ENCODE results near the gene CPNE1. TPM values are rescaled to one million over a fixed set of nuclear protein-coding genes. Genes with fewer than 3 reads are reported as not detected.
"Not testable (repeated sequence)": the region's sequence is repeated elsewhere in the genome, so short reads cannot be mapped to it uniquely, and the experiment has no call there.

Gene CPNE1
- 274 and 278 TPM in 2 replicates for total RNA-seq

DNA sequence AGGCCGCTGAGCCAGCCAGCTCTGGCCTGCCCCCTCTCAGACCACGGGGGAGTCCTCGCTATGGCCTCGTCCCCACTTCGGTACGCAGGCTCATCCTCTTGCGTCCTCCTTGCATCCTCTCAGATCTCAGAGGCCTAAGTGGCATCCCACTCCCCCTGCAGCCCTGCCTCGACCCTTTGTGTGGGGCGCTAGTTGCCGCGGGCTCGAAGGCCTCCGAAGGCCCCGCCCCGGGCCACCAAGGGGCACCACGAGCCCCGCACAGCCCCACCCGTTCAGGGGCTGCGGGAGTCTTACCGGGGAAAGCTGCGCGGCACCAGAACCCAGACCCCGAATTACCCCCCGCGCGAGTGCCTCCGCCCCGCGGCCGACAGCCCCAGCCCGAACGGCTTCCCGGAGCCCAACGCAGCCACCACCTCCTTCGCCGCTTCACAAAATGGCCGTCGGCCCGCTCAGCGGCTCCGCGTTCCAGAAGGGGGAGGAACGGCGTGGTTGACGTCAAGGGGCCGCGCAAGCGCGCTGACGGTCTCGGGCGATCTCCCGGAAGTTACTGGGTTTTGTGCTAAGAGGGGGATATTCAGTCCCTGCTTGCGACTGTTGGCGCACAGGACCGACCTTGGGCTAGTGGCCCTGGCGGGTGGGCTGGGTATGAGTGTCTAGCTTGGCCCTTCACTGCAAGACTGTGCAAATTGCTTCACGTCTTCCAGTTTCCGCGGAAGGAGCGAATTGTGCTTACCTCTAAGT, at the start of gene CPNE1, which contains the start of gene RBM12:
TSS of gene CPNE1 (minus strand) at position 435 of the 741 bp plus-strand sequence. CDS start 31,977 bp downstream, outside the sequence.
TSS of gene RBM12 (minus strand) at position 435 of the 741 bp plus-strand sequence. CDS start 9,578 bp downstream, outside the sequence.
- intact Hi-C loops (cut with micrococcal nuclease): loop anchor here (1.0 to 2.0 kb wide), 6 partner anchors 35 to 290 kb away; partner anchors contain the start of genes NFS1, RBM39, ROMO1 and SCAND1

DNA sequence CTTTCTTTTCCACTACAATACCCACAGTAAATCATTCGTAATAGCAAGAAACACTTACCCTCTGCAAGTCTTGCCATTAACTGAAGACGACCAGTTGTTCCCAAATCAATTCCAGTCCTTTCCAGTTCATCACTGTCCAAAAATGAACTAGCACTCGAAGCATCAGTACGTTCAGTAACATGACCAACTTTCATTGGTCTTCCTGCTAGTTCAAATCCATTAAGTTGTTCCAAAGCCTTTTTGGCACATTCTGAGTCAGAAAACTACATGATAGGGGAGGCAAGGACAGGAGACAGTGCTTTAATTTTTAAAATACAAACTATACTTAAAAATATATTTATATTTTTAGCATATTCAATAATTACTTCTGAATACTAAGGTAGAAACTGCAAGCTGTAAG, 49.4 kb upstream of the CPNE1 start:
- intact Hi-C loops (cut with micrococcal nuclease): loop anchor here (10.0 kb wide), 1 partner anchor 171 kb away; no protein-coding TSS in a partner anchor

- intact Hi-C loops (cut with micrococcal nuclease): loop anchor here (10.0 kb wide), 1 partner anchor 172 kb away; no protein-coding TSS in a partner anchor
These were observed 48.4 kb upstream of the CPNE1 start for GRCh38 chr20:35713120-35713519.

DNA sequence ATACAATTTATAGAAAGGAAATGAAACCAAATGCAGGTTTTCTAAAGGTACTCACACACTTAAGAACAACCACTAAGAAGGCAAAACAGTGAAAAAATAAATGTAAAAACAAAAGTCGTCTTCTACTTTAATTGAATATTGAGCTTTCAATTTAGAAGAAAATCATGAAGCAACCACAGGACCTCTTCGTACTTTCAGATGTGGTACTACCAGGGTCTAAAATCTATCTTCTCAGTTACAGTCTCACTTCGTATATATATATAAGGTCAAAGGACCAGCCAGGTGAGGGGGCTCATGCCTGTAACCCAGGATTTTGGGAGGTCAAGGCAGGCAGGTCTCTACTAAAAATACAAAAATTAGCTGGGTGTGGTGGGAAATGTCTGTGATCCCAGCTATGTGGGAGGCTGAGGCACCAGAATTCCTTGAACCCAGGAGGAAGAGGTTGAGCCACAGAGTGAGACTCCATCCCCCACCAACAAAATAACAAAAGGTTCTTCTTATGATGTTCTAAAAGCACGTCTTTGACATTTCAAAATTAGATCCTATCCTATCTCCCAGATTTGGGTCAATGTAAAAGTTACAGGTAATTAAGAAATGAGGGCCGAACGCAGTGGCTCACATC, 47.0 kb upstream of the CPNE1 start:
- intact Hi-C loops (cut with micrococcal nuclease): loop anchor here (10.0 kb wide), 1 partner anchor 173 kb away; no protein-coding TSS in a partner anchor

GRCh38 chr20:35710884-35711587, 46.3 kb upstream of the CPNE1 start:
- intact Hi-C loops (cut with micrococcal nuclease): loop anchor here (10.0 kb wide), 1 partner anchor 174 kb away; no protein-coding TSS in a partner anchor

- intact Hi-C loops (cut with micrococcal nuclease): loop anchor here (10.0 kb wide), 1 partner anchor 175 kb away; no protein-coding TSS in a partner anchor
These were observed 45.3 kb upstream of the CPNE1 start for GRCh38 chr20:35710039-35710438.

- intact Hi-C loops (cut with micrococcal nuclease): no loop called here
These were observed 44.6 kb upstream of the CPNE1 start for GRCh38 chr20:35709259-35709658.

GRCh38 chr20:35708502-35708901, 43.8 kb upstream of the CPNE1 start:
- intact Hi-C loops (cut with micrococcal nuclease): no loop called here

DNA sequence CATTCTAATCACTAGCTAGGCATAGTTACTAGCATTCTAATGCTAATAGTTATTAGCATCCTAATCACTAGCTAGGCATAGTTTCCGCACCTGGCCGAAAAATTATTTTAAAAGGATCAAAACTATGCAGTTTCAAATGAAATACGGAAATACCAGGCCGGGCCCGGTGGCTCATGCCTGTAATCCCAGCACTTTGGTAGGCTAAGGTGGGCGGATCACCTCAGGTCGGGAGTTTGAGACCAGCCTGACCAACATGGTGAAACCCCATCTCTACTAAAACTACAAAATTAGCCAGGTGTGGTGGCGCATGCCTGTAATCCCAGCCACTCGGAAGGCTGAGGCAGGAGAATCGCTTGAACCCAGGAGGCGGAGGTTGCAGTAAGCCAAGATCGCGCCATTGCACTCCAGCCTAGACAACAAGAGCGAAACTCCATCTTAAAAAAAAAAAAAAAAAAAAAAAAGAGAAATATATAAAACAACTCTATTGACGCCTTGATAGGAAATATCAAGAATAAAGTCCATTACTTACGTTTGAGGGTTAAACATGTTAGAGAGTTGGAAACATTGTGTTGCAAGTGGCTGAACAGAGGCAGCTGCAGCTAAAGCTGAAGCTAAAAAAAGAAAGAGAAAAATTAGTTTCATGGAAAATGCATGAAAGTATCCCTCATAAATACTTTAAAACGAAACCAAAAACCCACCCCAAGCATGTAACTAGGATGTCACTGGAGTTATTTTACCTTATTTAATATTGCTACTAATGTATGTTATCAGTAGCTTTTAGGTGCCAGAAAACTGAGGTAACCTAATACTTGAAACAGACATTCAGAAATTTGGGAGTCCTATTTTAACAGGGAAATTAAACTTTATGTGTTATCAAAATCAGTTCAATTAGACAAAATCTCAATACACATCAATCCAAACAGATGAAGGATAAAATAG, 42.2 kb upstream of the CPNE1 start:
- intact Hi-C loops (cut with micrococcal nuclease): not testable (repeated sequence)

DNA sequence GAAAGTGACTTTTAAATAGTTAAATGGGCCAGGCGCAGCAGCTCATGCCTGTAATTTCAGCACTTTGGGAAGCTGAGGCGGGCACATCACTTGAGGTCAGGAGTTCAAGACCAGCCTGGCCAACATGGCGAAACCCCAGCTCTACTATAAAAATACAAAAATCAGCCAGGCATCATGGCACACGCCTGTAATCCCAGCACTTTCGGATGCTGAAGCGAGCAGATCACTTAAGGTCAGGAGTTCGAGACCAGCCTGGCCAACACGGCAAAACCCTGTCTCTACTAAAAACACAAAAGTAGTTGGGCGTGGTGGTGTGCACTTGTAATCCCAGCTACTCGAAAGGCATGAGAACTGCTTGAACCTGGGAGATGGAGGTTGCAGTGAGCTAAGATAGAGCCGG, 41.2 kb upstream of the CPNE1 start:
- intact Hi-C loops (cut with micrococcal nuclease): not testable (repeated sequence)

DNA sequence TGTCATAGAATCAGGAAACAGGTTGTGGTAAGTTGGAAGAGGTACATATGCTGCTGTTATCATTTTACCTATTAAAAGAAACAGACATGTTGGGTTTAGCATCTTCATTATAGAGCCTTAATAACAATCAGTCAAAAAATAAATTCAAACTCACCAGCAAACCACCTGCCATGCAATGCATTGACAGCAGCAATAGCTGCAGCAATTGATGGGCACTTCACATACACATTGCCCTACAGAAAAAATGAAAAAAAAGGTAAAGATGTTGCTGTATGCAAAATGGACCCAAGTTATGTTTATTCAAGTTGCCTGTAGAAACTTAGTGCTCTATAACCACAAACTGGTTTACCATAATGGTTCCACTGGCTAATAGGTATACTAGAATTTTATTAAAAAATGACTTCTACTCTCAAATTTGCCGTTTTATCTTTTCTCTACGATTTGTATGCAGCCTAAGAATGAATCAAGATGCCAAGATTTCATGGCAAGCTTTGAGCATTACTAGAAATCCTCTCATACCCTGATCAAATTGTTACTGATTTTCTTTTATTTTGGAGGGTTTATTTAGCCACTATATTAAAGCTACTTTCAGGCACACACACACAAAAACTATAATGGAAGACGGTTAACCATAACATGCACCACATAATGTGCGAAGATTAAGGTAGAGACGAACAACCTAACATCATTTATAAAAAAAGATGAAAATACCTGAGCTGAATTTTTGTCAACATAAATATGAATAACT, 40.0 kb upstream of the CPNE1 start:
- intact Hi-C loops (cut with micrococcal nuclease): no loop called here

DNA sequence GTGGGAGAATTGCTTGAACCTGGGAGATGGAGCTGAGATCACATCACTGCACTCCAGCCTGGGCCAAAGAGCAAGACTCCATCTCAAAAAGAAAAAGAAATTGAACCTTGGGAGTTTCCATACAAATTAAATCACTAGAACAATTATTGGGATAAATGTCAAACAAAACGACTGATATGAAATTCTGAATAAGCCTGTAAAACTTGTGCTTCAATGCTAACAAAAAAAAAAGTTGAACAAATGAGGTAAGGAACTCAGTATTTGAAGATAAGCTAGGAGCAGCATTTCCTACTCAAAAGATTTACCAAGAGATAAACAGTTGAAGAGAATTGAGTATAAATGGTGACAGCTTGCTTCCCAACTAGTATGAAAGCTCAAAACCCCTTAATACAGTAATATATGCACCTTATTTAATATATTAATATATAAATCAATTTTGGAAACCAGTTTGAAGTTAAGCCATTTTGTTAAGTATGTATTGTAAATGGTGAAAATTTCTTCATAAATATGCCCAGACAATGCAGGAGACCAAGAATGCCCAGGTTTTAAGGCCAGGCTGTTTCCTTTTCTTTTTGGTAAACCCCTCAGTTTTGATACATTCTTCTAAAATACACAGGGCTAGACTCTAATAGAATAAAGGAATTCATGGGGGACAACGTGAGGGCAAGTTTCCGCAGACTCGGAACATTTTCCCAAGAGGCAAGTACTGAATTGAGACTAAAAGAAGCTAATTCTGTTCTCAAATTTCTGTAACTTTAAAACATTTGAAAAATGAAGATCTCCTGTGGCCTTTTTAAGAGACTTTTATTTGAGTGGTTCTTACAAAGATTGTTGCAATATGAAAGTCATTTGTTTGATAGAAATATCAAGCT, 38.4 kb upstream of the CPNE1 start:
- intact Hi-C loops (cut with micrococcal nuclease): no loop called here

- intact Hi-C loops (cut with micrococcal nuclease): no loop called here
These were observed 37.5 kb upstream of the CPNE1 start for GRCh38 chr20:35702051-35702823.

GRCh38 chr20:35700625-35701148, 36.0 kb upstream of the CPNE1 start:
- intact Hi-C loops (cut with micrococcal nuclease): no loop called here

GRCh38 chr20:35699957-35700624, 35.4 kb upstream of the CPNE1 start:
- intact Hi-C loops (cut with micrococcal nuclease): loop anchor here (1.0 to 2.0 kb wide), 4 partner anchors 36 to 245 kb away; partner anchors contain the start of genes CEP250, CPNE1, RBM12 and RBM39

- intact Hi-C loops (cut with micrococcal nuclease): loop anchor here (1.0 to 2.0 kb wide), 4 partner anchors 35 to 245 kb away; partner anchors contain the start of genes CEP250, CPNE1, RBM12 and RBM39
These were observed 34.6 kb upstream of the CPNE1 start, which contains the start of the genes NFS1 and ROMO1 for GRCh38 chr20:35699127-35699956. Gene NFS1 (minus strand): TSS chr20:35699352. CDS start chr20:35699288, 64 bp downstream. Gene ROMO1 (plus strand): TSS chr20:35699405. CDS start chr20:35699633, 228 bp downstream.

All from T-helper 2 cell treated with Interferon-gamma antibody and Interleukin-4, amounts not matched to agents 100 ng/mL and 5 ng/mL, for 36 hours (primary cell).